GM06990 (cell line): ENCODE data around the gene WDCP.

Experiments
- DNase-seq: peaks from one replicate; pipeline ENCODE4 v3.0.0-alpha.2; 2011; ENCODE audit not compliant: insufficient read length; ENCODE audit errors: extremely low read depth
- H3K27me3 ChIP-seq: replicated peaks from 2 replicates; pipeline ENCODE4 v1.6.0; 2011; ENCODE audit warnings: low read length; ENCODE audit not compliant: control insufficient read depth, insufficient read depth
- H3K36me3 ChIP-seq: 2 replicates; pipeline ENCODE4 v1.5.1; 2011; ENCODE audit warnings: low read length; ENCODE audit not compliant: control insufficient read depth, insufficient read depth
- H3K4me3 ChIP-seq: replicated peaks from 2 replicates; pipeline ENCODE4 v1.5.1; 2011; ENCODE audit warnings: low read depth, mild to moderate bottlenecking, control low read depth, low read length
- TF ChIP-seq, protein P1 (sequence below): IDR thresholded peaks from 2 replicates; pipeline ENCODE4 v1.5.1; 2011; ENCODE audit warnings: low read length, control low read depth, mild to moderate bottlenecking, inconsistent platforms; ENCODE audit not compliant: insufficient read depth, poor library complexity, severe bottlenecking

The WDCP gene

DNA sequence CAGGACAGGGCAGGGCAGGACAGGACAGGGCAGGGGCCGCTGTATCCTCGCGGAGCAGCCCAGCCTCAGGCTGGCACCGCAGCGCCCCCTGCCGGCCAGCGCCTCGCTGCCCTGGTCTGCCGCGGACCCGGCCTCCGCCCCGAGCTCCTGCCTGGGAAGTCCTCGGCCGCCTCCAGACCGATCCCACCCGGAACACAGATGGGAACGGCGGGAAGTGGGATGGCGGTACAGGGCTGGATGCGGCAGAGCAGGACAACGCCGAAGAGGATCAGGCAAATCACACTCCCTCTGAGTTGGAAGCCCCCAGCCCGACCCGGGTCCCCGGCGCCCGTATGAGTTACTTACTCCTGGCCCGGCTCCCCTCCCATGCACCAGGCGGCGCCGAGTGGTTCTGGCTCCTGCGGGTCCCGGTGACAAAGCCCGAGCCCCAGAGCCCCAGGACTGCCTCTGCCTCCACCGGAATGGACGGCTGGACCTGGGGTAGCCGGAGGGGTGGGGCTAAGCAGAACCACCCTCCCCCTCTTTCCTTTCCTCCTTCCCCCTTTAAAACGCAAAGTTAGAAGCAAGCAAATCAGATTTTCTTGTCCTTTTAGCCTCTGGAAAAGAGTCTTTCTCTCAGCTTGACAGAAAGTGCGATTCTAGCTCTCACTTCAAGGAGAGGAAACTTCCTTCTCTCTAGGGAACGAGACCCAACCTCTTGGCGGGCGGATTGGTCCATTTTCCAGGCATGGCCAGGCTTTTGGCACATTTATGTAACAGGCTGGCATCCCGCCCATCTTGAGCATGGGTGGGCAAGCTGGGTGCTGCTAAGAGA lies 37.4 kb upstream of the WDCP start, which contains the start of gene TP53I3:
Gene TP53I3 (minus strand): TSS at position 449 of the 814 bp plus-strand sequence. CDS start 508 bp downstream, outside the sequence.
- H3K27me3 ChIP-seq, result no peaks in the 10 kb centered on the region
- peaks cover 3% of the 10 kb centered on the region for H3K36me3 ChIP-seq
- DNase-seq, result peak; percentile 88
- peak within 1 kb of the TSS; percentile 77 for H3K4me3 ChIP-seq
- TF ChIP-seq, protein P1, sequence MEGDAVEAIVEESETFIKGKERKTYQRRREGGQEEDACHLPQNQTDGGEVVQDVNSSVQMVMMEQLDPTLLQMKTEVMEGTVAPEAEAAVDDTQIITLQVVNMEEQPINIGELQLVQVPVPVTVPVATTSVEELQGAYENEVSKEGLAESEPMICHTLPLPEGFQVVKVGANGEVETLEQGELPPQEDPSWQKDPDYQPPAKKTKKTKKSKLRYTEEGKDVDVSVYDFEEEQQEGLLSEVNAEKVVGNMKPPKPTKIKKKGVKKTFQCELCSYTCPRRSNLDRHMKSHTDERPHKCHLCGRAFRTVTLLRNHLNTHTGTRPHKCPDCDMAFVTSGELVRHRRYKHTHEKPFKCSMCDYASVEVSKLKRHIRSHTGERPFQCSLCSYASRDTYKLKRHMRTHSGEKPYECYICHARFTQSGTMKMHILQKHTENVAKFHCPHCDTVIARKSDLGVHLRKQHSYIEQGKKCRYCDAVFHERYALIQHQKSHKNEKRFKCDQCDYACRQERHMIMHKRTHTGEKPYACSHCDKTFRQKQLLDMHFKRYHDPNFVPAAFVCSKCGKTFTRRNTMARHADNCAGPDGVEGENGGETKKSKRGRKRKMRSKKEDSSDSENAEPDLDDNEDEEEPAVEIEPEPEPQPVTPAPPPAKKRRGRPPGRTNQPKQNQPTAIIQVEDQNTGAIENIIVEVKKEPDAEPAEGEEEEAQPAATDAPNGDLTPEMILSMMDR, result peak; percentile 28

- TF ChIP-seq, protein P1, result no peak
- peak overlapping the region; percentile 77 for H3K4me3 ChIP-seq
- H3K36me3 ChIP-seq, result peaks cover 3% of the 10 kb centered on the region
- DNase-seq, result peak; percentile 86
- H3K27me3 ChIP-seq, result no peaks in the 10 kb centered on the region
Observed at GRCh38 chr2:24083567-24084385, 36.6 kb upstream of the WDCP start.

DNA sequence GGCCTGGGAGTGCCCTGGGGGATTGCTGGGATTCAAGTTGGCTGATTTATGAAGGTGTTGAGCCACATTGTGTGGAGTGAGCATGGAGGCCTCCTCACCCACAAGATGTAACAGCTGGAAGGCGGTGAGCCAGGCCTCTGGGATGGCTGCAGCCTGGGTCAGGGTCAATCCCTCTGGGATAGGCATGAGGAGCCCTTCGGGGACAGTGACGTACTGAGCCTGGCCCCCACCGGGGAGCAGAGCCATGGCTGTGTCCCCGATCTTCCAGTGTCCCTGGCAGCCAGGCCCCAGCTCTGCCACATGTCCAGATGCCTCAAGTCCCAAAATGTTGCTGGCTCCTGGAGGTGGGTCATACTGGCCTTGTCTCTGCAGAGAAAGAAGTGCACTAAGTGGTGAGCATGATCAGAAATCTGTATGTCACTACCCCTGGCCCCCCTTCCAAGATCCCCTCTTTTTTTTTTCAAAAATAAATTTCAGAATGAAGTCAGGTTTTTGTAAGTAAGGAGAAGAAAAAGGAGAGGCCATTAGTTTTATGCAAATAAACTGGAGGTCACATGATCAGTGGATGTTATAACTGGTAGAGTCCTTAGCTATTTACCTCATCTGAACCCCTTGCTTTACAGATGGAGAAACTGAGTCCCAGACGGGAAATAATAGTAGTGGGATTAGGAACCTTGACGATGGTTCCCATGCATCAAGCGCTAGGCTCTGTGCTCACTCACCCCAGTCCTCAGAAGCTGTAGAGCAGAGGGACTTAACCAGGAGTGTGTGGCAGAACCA lies 35.8 kb upstream of the WDCP start:
- TF ChIP-seq, protein P1, result no peak
- Histone ChIP-seq H3K27me3 (no peaks in the 10 kb centered on the region), H3K4me3 (peak overlapping the region; percentile 77), H3K36me3 (peaks cover 3% of the 10 kb centered on the region)
- no peak for DNase-seq

- H3K27me3 ChIP-seq, result no peaks in the 10 kb centered on the region
- H3K36me3 ChIP-seq, result peaks cover 3% of the 10 kb centered on the region; the same call in 1 of the 2 replicates
- TF ChIP-seq, protein P1, result no peak
- no peak overlapping the region for H3K4me3 ChIP-seq
- DNase-seq, result no peak
Observed at GRCh38 chr2:24080701-24081100, 33.5 kb upstream of the WDCP start.

- TF ChIP-seq, protein P1, result no peak
- no peak for DNase-seq
- Histone ChIP-seq H3K36me3 (peaks cover 3% of the 10 kb centered on the region; the same call in 1 of the 2 replicates), H3K27me3 (no peaks in the 10 kb centered on the region), H3K4me3 (peak overlapping the region; percentile 76)
Observed at GRCh38 chr2:24077879-24078278, 30.7 kb upstream of the WDCP start.
